ENCODE results near the gene EYS. TPM values are rescaled to one million over a fixed set of nuclear protein-coding genes. Genes with fewer than 3 reads are reported as not detected.
"Not testable (repeated sequence)": the region's sequence is repeated elsewhere in the genome, so short reads cannot be mapped to it uniquely, and the experiment has no call there.

Gene EYS
- total RNA-seq, 1 experiment from 2014 or later: 0.99 TPM

DNA sequence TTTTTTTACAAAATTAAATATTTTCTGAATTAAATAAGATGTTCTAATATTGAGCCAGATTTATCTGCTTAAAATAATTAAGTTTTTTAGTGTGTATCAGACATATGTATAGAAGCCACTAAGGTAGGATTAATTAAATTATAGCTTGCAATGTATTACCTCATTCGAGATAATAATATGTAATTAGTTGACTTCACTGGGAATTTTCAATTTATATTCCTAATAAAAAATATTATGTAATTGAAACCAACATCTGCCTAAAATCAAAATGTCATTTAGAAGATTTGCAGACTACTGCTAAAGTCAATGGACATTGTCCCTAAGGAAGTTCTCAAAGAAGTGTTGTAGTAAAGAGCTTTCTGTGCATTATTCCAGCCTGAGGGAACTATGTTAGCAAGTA, 254.7 kb downstream of the EYS start:
- no peak for DNase-seq (ENCODE audit: low read depth)

DNA sequence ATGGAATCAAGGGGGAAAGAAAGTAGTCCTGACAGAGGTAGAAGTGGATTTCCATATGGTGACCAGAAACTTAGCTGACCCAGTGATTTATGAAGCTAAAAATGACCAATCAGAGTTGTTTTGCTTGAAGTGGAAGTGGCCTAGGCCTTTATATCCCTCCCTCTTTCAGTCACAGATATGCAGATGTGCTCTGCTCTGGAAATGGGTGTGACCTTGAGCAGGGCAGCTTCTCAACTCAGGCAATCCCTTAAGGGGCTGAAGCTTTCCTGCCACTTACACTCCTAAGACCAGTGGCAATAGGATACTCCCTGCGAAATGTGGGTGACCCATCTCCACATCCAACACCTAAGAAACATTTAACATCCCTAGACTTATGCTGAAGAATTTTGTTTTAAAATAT, 256.6 kb downstream of the EYS start:
- DNase-seq (ENCODE audit: low read depth): no peak

- no peak for DNase-seq (ENCODE audit: low read depth)
Measured at GRCh38 chr6:65449926-65450325, 257.1 kb downstream of the EYS start.

GRCh38 chr6:65448866-65449265, 258.2 kb downstream of the EYS start:
- no peak for DNase-seq (ENCODE audit: low read depth)

GRCh38 chr6:65436281-65436680, 270.7 kb downstream of the EYS start:
- DNase-seq (ENCODE audit: low read depth): no peak

DNA sequence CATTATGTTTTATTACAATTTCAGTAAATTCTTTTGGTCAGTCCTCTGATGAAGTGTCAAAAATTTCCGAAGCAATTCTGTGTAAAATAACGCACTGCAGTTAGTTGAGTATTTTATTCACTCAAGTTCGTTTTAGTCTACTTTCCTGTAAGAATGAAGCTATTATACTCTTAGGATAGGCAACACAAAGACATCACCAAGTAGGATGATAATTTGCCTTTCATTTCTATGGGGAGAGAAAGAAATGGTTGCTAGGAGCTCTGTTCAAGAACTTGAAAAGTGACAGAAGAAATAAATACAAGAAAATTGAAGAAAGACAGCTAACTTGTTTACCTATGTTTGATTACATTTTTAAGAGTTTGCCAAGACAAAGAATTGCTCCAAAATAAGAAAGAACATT, 290.4 kb downstream of the EYS start:
- no peak for DNase-seq (ENCODE audit: low read depth)

GRCh38 chr6:65410309-65410708, 296.7 kb downstream of the EYS start:
- DNase-seq (ENCODE audit: low read depth): no peak

- no peak for DNase-seq (ENCODE audit: low read depth)
Measured at GRCh38 chr6:65402564-65402963, 304.5 kb downstream of the EYS start.

- DNase-seq (ENCODE audit: low read depth): no peak
Measured at GRCh38 chr6:65399355-65400084, 307.5 kb downstream of the EYS start.

- no peak for DNase-seq (ENCODE audit: low read depth)
Measured at GRCh38 chr6:65398851-65399250, 308.2 kb downstream of the EYS start.

DNA sequence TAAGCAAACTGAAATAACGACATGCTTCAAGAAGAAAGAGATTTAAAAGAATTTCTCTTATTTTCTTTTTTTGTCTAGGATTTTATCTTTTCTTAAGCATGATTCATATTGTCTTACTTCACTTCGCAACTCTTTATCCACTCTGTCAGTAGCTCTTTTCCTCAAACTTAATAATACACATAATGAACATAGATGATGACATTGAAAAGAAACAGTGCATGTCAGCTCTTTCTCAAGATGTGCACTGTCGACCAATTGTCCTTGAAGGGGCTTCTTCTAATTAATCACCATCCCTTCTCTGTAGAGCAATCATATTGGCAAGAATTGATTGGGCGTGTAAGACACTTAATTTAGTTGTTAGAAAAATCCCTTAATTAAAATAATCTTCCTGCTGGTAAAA, 356.5 kb downstream of the EYS start:
- no peak for DNase-seq (ENCODE audit: low read depth)

DNA sequence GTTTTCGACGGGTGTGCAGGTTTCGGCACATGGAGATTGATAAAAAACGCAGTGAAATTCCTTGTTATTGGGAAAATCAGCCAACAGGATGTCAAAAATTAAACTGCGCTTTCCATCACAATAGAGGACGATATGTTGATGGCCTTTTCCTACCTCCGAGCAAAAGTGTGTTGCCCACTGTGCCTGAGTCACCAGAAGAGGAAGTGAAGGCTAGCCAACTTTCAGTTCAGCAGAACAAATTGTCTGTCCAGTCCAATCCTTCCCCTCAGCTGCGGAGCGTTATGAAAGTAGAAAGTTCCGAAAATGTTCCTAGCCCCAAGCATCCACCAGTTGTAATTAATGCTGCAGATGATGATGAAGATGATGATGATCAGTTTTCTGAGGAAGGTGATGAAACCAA, 404.4 kb downstream of the EYS start:
- DNase-seq (ENCODE audit: low read depth): not testable (repeated sequence)

DNA sequence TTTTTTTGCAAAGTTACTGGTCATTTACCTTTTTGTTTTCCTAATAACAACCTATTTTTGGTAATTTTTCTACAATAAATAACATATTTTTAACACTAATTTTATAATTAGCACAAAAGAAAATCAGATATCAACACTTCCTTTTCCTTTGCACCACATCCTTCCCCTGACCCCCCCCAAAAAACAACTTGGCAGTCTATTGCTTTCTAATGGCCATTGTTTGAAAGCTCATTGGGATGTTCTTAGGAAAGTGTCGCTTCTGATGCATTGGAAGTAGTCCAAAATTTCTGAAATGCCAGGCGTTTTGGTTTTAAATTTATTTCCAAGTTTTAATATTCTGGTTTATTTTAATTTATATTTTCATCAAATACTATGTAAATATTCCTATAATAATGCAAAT, 407.8 kb downstream of the EYS start:
- DNase-seq (ENCODE audit: low read depth): no peak

DNA sequence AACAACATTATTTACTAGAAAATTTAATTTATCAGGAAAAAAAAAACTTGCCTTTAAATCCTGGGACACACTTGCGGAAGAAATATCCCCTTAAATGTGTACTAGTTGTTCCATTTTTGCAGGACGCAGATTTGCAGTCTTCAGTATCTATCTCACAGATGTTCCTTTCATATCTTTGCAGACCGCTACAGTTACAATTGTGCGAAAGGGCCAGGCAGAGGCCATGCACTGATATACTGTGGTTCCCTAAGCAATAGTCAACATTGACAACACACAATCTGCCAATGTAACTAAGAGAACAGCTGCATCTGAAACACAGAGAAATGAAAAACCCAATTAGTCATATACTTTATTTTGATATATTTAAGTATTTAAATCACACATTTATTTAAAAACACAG, 411.2 kb downstream of the EYS start:
- DNase-seq (ENCODE audit: low read depth): no peak

DNA sequence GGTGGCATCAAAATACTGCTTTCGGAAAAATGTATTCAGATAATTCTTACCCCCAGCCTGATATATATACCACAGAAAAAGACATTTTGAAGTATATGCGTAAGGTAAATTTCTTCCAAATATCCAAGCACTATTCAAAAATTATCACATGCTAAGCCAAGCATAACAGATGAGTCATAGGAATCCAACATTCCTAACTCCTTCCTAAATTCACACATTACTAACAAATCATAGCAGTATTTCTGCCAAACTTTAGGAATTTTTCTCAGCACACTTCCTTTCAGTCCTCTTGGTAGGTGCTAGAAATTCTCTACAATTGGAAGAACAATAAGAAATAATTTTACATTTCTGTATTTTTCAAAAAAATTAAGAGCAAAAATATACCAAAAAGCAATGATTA, 417.5 kb downstream of the EYS start:
- peak; percentile 29 for DNase-seq (ENCODE audit: low read depth)

GRCh38 chr6:65285275-65285674, 421.8 kb downstream of the EYS start:
- DNase-seq (ENCODE audit: low read depth): no peak

GRCh38 chr6:65280060-65280459, 427.0 kb downstream of the EYS start:
- peak; percentile 5 for DNase-seq (ENCODE audit: low read depth)

GRCh38 chr6:65262241-65262640, 444.8 kb downstream of the EYS start:
- no peak for DNase-seq (ENCODE audit: low read depth)

- no peak for DNase-seq (ENCODE audit: low read depth)
Measured at GRCh38 chr6:65259982-65260381, 447.0 kb downstream of the EYS start.

GRCh38 chr6:65259059-65259458, 448.0 kb downstream of the EYS start:
- peak; percentile 52 for DNase-seq (ENCODE audit: low read depth)

DNA sequence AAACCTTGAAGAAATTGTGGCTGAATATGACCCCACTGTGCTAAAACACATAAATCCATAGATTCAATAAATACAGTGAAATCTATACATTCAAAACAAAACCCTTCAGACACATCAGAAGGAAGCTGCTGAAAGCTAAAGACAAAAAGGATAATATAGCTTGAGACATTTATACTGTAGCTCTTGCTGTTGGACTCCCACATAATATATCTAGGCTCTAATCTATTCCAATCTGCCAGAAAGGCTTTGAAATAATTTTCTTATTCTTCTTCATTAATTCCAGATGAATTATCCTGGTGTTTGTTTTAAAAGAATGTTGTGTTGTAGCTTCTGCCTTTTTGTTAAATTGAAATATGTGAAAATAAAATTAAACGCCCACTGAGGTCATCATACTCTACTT, 454.0 kb downstream of the EYS start:
- DNase-seq (ENCODE audit: low read depth): no peak

GRCh38 chr6:65248101-65248610, 458.9 kb downstream of the EYS start:
- DNase-seq (ENCODE audit: low read depth): no peak

- no peak for DNase-seq (ENCODE audit: low read depth)
Measured at GRCh38 chr6:65231616-65232015, 475.4 kb downstream of the EYS start.

GRCh38 chr6:65229825-65230224, 477.2 kb downstream of the EYS start:
- DNase-seq (ENCODE audit: low read depth): peak; percentile 20
